ENCODE results near the gene GAB1.

GAB1 gene

DNA sequence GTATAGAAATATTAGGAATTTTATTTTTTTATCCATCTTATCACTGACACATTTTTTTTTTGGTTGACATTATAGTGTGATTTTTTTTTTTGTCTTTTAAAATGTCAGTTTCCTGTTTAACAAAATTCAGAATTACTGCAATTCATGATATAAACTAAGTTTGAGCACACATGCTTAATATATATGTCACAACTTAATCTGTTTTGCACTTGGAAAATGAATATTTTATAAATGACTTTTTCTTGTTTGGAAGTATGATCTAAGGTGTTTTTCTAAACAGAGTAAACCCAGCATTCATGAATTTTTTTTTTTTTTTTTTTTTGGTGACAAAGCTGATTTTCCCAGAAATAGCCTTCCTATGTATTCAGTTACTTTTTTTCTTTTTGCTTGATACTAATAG, 179.2 kb downstream of the GAB1 start:
- peak overlapping the region; percentile 85 for H3K9ac ChIP-seq (ENCODE audit: insufficient read length)
- no peak for DNase-seq (ENCODE audit: low read depth, low spot score)
- no peak overlapping the region for H3K27ac ChIP-seq
- peaks cover 46% of the 10 kb centered on the region for H3K36me3 ChIP-seq (ENCODE audit: insufficient read depth, low read length)
- H3K9me3 ChIP-seq (ENCODE audit: low read depth, low read length): no peaks in the 10 kb centered on the region
- peak overlapping the region; percentile 84 for H3K4me3 ChIP-seq
- TF ChIP-seq POLR2AphosphoS5 (IDR thresholded peaks at IDR 0.05; ENCODE audit: borderline replicate concordance, low read depth, low read length) (no peak), FOXP2 (optimal IDR thresholded peaks at IDR 0.05; ENCODE audit: control extremely low read depth, extremely low read length, insufficient read depth) (no peak), EZH2 (IDR thresholded peaks at IDR 0.05) (no peak)

DNA sequence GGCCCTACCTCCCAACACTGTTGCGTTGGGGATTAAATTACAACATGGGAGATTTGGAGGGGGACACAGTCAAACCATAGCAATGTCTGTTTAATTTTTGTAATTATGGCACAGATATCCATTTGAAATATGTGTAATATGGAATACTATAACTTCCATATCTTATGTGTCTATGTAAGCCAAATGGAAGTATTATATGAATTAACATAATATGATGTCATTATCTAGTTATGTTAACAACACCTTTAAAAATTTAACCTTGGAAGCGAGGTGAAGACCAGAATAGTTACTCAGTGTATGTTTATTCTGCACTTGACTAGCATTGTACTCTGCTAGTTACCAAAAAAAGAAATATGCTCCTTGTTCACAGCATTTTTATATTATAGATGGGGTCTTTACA, 181.1 kb downstream of the GAB1 start:
- Histone ChIP-seq H3K36me3 (ENCODE audit: insufficient read depth, low read length) (peaks cover 62% of the 10 kb centered on the region), H3K4me3 (no peak overlapping the region), H3K9ac (ENCODE audit: insufficient read length) (no peak overlapping the region)

More for the DNA sequence above, 181.1 kb downstream of the GAB1 start:
- H3K27ac ChIP-seq: no peak overlapping the region
- no peak for DNase-seq (ENCODE audit: low read depth, low spot score)
- no peaks in the 10 kb centered on the region for H3K9me3 ChIP-seq (ENCODE audit: low read depth, low read length)
- no peak for TF ChIP-seq FOXP2 (optimal IDR thresholded peaks at IDR 0.05; ENCODE audit: control extremely low read depth, extremely low read length, insufficient read depth)
- no peak for TF ChIP-seq POLR2AphosphoS5 (IDR thresholded peaks at IDR 0.05; ENCODE audit: borderline replicate concordance, low read depth, low read length)
- no peak for TF ChIP-seq EZH2 (IDR thresholded peaks at IDR 0.05)
